HG02943 (cell line): ENCODE data around the gene DRC3.

Experiments used
- ATAC-seq: cut with Tn5 transposase; IDR thresholded peaks from one replicate; pipeline ENCODE4 v1.9.1; 2021; ENCODE audit warnings: mild to moderate bottlenecking, low read depth, moderate library complexity; ENCODE audit not compliant: unreplicated experiment

Gene DRC3

DNA sequence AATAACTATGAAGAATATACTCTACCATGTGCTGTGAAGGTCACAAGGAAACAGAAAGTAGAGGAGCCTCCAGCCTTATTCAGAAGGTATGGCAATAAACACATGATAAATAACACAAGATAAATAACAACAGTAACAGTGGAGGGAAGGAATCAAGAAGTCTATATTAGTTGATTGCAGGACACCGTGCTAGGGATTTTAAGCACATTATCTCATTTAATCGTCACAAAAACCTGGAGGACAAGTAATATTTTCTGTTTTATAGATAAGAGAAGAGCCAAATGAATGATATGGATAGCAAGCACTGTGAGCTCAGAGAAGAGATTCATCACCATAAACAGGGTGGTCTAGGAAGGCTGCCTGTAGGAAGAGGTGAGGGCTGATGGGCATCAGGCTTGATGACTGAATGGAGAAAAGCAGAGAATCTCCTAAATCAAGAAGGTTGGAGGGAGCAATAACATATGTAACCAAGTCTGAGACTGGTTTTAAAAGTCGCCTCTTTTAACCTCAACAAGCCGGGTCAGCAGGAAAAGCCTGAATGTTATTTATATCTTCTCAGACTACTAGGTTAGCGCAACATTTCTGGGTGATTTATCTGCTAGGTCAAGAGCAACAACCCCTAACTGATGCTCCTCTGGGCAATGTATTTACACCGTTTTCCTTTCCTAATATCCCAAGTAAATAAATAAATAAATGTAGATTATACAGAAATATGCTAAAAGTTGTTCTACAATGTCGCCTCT is 8.8 kb upstream of the DRC3 start:
- ATAC-seq: no peak

GRCh38 chr17:17964710-17965109 is 8.0 kb upstream of the DRC3 start:
- no peak for ATAC-seq

DNA sequence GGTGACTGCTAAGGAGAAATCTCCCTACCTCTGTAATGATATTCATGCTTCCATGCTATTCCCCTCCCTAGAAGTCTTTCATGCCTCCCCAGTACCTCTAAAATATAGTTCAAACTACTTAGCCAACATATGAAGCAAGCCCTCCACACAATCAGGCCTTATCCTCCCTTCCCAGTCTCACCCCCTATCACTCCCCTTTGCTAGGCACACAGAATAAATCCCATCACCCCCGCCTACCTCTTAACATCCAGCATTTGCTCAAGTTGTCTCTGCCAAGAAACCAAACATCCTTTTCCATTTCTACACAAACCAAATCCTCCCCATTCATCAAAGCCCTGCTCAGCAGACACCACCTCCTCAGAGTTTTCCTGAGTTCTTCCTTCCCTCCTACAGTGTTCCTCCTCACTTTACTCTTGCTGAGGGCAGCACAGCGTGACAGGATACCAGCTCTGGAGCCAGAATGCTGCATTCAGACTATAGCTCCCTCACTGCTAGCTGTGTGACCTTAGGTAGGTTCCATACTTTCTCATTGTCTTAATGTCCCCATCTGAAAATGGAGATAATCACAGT is 7.4 kb upstream of the DRC3 start:
- ATAC-seq: no peak

DNA sequence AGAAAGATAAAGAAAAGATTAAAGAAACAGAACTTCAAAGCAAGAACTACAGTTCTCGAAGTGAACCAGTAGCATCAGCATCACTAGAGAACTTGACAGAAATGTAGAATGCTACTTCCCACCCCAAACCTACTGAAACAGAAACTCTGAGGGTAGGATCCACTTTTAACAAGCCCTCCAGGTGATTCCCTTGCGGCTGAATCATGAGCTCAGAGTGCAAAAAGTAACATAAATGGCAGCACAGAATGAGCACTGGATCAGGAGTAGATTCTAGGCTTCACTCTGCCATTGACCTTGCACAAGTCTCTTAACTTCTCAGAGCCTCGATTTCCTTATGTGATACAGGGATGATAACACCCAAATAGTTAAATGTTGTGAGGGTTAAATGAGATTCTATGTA is 6.3 kb upstream of the DRC3 start:
- no peak for ATAC-seq

GRCh38 chr17:17970699-17971430 is 1.8 kb upstream of the DRC3 start:
- ATAC-seq: no peak

GRCh38 chr17:17971431-17972125 is 1.1 kb upstream of the DRC3 start:
- ATAC-seq: no peak

DNA sequence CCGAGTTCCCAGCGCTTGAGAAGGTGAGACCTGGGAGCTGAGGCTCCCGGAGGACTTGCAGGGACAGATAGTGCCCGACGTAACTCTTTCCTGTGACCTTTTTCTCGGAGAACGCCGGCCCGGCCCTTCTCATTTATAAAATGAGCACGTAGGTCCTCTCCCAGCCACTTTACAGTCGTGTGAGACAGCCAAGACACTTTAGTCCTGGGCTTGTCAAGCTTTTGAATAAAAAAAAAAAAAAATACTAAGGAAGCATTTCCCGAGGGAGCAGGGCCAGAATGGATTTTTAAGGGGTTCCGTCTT is 241 bp downstream of the DRC3 start:
- no peak for ATAC-seq

GRCh38 chr17:17975436-17975835 is 2.8 kb downstream of the DRC3 start:
- no peak for ATAC-seq

- ATAC-seq: no peak
Observed at GRCh38 chr17:17976931-17977570, 4.4 kb downstream of the DRC3 start.

- no peak for ATAC-seq
Observed at GRCh38 chr17:17978481-17979424, 6.1 kb downstream of the DRC3 start.

- ATAC-seq: no peak
Observed at GRCh38 chr17:17979778-17980177, 7.1 kb downstream of the DRC3 start.

DNA sequence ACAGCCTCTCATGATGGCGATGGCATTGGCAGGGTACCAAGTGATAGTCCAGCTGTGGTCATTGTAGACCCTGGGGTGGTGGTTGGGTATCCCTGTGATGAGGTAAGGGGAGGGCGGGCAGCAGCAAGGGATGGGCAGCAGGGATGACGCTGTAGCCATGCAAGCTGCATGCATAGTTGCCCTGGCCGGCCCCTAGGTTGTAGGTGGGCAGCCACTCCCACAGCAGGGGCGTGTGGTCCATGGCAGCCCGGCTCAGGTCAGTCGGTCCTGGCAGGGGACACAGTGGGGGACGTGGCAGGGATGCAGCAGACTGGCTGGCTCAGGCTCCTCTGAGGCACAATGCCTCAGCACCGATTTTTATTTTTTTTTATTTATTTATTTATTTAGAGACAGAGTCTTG is 8.7 kb downstream of the DRC3 start:
- ATAC-seq: no peak

DNA sequence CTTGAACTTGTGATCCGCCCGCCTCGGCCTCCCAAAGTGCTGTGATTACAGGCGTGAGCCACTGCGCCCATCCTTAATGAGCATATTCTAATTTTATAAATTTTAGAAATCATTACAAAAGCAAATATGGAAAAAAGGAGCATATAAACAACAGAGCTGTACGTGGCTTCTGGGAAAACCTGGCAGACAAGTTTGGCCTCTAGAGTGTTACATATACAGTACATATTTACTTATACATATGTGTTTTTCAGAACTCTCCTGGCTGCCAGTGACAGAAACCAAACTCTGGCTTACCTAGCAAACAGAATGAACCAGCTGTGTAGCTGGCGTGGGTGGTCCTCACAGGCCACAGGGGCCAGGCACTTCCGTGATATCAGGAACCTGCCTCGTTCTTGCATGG is 10.1 kb downstream of the DRC3 start:
- no peak for ATAC-seq

- no peak for ATAC-seq
Observed at GRCh38 chr17:17983376-17983775, 10.7 kb downstream of the DRC3 start.

DNA sequence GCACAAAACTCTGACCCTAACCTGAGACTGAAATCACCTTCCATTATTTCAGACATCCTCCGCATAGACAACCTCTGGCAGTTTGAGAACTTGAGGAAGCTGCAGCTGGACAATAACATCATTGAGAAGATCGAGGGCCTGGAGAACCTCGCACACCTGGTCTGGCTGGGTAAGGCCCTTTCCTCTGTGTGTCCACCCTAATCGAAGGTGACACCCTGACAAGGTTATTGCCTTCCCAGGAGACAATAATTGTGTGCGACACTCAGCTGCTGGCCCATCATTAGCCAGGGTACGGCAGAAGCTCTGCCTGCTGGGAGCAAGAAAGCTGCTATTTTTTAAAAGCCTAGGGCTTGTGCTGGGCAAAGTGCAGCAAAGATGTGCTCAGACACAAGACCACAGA is 11.1 kb downstream of the DRC3 start:
- ATAC-seq: no peak

DNA sequence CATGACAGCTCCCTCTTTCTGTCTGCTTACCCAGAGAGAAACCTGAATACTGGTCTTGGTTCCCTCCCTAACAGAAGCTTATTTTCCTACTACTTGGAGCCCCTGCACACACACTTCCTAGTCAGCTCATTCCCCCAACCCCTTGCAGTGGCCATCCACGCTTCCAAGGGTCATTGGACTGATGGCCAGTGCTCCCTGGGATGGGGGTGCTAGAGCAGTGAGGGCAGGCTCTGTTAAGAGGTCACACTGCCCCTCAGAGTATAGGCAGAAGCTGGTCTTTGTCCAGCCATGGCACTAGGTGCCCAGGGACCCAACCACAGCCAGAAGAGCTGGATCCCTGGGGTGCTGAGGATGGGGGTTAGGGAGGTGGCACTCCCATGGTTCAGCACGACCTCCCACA is 12.5 kb downstream of the DRC3 start:
- ATAC-seq: no peak

- no peak for ATAC-seq
Observed at GRCh38 chr17:17985555-17985954, 12.9 kb downstream of the DRC3 start.

GRCh38 chr17:17987187-17987896 is 14.7 kb downstream of the DRC3 start:
- ATAC-seq: no peak

DNA sequence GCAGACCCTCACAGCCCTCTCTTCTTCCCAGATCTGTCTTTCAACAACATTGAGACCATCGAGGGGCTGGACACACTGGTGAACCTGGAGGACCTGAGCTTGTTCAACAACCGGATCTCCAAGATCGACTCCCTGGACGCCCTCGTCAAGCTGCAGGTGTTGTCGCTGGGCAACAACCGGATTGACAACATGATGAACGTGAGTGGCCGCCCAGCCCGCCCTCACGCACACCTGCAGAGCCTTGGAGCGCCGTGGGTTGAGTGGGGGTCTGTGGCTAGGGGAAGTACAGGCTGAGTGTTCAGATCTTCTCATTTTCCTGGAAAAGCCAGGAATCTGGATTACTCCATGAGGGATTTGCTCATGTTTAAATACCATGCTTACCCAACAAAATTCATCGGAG is 15.2 kb downstream of the DRC3 start:
- no peak for ATAC-seq
